ENCODE data around the gene AP1S1.

DNA sequence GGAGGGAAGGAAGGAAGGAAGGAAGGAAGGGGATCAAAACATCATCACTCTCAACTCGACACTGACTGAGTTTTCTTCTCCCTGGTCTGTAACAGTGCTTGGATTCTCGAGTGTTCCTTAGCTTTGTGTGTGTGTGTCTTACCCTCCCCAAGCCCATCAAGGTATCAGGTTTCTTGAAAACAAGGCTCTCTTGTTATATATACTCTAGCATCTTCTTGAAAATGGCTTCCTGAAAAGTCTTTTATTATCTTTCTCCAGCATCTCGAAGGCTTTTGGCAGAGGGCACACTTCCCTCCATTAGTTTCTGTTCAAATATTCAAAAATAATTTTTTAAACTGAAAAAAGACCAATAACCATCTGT, 14.0 kb upstream of the AP1S1 start:
- TF ChIP-seq SPI1 (IDR thresholded peaks at IDR 0.05; ENCODE audit: low read depth, low read length) (no peak), POLR2A (IDR thresholded peaks at IDR 0.05; ENCODE audit: low read depth, low read length) (no peak)

All from GM12891 (cell line).